ENCODE measurements around the gene REPIN1. TPM values are rescaled to one million over a fixed set of nuclear protein-coding genes. Genes with fewer than 3 reads are reported as not detected.

Gene REPIN1
- polyA plus RNA-seq, 2 of the 4 experiments (the other 2 are of a cell fraction): 48.1 to 101 TPM

GRCh38 chr7:150411606-150412005, 43.0 kb downstream of the REPIN1 start:
- FAIRE-seq: no peak
- Histone ChIP-seq H3K4me2 (no peak overlapping the region), H3K4me1 (peaks cover 6% of the 10 kb centered on the region), H3K27ac (no peak overlapping the region), H3K4me3 (no peak overlapping the region), H3K9me3 (no peaks in the 10 kb centered on the region)
- WGBS (ENCODE audit: missing lambda C conversion rate): 82% methylated on average over 11 of the region's 11 CpGs
- POLR2A ChIA-PET: interaction anchor here (1.0 kb wide), 1 partner anchor 43 kb away, joined by 3 read pairs; the partner anchor contains the start of gene REPIN1
- no peak for ATAC-seq
- DNase-seq (ENCODE audit: low read depth in 1 of 2, low spot score in 1 of 2): no peak
- TF ChIP-seq MAZ (IDR thresholded peaks at IDR 0.05; ENCODE audit: borderline replicate concordance, low read depth, low read length) (no peak), NFE2L2 (conservative IDR thresholded peaks at IDR 0.05; ENCODE audit: low read length) (no peak), RNF2 (IDR thresholded peaks at IDR 0.05; ENCODE audit: borderline replicate concordance, low read depth) (no peak)
- CTCF ChIA-PET: interaction anchor here (0.6 to 2.0 kb wide), 5 partner anchors 9 to 96 kb away, joined by 3 to 7 read pairs (median 3); no protein-coding TSS in a partner anchor

- Histone ChIP-seq H3K9me3 (no peaks in the 10 kb centered on the region), H3K27ac (no peak overlapping the region), H3K4me3 (no peak overlapping the region), H3K4me1 (peaks cover 2% of the 10 kb centered on the region; the same call in 1 of the 3 replicates), H3K4me2 (no peak overlapping the region)
- DNase-seq (ENCODE audit: low read depth in 1 of 2, low spot score in 1 of 2): no peak
- FAIRE-seq: no peak
- TF ChIP-seq ZC3H11A (IDR thresholded peaks at IDR 0.05) (no peak), KDM1A (IDR thresholded peaks at IDR 0.05; ENCODE audit: low read depth) (no peak), EHF (CRISPR knock-in tag; IDR thresholded peaks at IDR 0.05) (no peak), NPAS2 (CRISPR knock-in tag; IDR thresholded peaks at IDR 0.05; ENCODE audit: borderline replicate concordance) (no peak), CBX2 (IDR thresholded peaks at IDR 0.05; ENCODE audit: borderline replicate concordance, low read depth) (no peak), TFCP2L1 (CRISPR knock-in tag; IDR thresholded peaks at IDR 0.05) (no peak)
- TF ChIP-seq, protein P1, sequence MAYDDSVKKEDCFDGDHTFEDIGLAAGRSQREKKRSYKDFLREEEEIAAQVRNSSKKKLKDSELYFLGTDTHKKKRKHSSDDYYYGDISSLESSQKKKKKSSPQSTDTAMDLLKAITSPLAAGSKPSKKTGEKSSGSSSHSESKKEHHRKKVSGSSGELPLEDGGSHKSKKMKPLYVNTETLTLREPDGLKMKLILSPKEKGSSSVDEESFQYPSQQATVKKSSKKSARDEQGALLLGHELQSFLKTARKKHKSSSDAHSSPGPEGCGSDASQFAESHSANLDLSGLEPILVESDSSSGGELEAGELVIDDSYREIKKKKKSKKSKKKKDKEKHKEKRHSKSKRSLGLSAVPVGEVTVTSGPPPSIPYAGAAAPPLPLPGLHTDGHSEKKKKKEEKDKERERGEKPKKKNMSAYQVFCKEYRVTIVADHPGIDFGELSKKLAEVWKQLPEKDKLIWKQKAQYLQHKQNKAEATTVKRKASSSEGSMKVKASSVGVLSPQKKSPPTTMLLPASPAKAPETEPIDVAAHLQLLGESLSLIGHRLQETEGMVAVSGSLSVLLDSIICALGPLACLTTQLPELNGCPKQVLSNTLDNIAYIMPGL (CRISPR knock-in tag; IDR thresholded peaks at IDR 0.05; ENCODE audit: borderline replicate concordance): no peak
- ChIA-PET CTCF (interaction anchor here (1.1 to 2.0 kb wide), 2 partner anchors 9 to 10 kb away, joined by 3 to 7 read pairs; no protein-coding TSS in a partner anchor), POLR2A (interaction anchor here (1.0 kb wide), 1 partner anchor 43 kb away, joined by 3 read pairs; the partner anchor contains the start of gene REPIN1)
- ATAC-seq: no peak
- 87% methylated on average over 11 of the region's 11 CpGs for WGBS (ENCODE audit: missing lambda C conversion rate)
Measured at GRCh38 chr7:150412016-150412415, 43.4 kb downstream of the REPIN1 start.

DNA sequence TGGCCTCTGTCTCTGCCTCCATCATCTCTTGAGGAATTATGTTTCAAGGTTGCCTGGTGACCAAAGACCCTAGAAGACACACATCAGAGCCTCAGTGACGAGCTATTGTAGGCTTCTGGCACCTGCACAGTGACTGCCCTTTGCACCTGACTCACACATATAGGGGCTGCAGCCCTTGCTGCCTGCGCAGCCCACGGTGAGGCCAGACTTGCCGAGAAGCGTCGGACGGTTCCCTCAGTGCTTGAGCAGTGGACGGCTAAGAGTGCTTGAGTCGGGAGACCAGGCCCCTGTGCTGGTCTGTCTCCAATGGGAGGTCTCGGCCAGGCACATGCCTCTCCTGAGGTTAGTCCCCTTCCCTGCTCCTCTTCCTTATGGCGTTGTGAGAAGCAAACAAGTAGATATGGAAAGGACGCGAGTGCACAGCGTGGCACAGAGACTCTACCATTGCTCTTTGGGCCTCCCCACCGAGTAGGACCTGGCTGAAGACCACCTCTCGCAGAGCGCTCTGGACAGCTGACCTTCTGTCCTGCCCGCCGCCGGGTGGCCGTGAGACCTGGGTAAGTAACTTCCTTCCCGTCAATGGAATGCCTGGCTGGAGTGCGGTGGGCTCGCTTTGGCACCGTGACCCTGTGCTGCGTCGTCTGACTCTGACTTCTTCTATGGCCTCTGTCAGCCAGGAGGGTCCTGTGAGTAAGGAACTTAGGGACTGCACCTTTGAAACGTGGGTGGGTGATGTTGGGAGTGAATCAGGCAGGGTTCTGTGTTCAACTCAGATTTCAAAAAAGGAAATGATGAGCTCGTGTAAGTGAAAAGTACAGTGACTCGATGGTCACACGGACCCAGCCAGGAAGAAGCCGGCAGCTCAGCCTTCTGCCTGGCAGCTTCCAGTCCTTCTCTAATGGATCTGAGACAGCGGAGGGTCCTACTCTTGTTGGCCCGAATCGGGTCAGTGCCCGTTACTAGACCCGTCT, 44.2 kb downstream of the REPIN1 start:
- H3K9me3 ChIP-seq: no peaks in the 10 kb centered on the region
- no peaks in the 10 kb centered on the region for H3K4me1 ChIP-seq
- 83% methylated on average over 36 of the region's 37 CpGs for WGBS (ENCODE audit: missing lambda C conversion rate)
- no peak overlapping the region for H3K27ac ChIP-seq
- ATAC-seq: no peak
- no peak for FAIRE-seq
- no peak overlapping the region for H3K4me3 ChIP-seq
- CTCF ChIA-PET: interaction anchor here (2.0 kb wide), 1 partner anchor 11 kb away, joined by 7 read pairs; no protein-coding TSS in a partner anchor
- no peak overlapping the region for H3K4me2 ChIP-seq
- TF ChIP-seq KDM1A (IDR thresholded peaks at IDR 0.05; ENCODE audit: low read depth) (no peak), JUNB (IDR thresholded peaks at IDR 0.05) (no peak), ZC3H11A (IDR thresholded peaks at IDR 0.05) (no peak), ZNF302 (CRISPR knock-in tag; IDR thresholded peaks at IDR 0.05) (no peak), NFE2L2 (conservative IDR thresholded peaks at IDR 0.05; ENCODE audit: low read length) (no peak), HDAC2 (IDR thresholded peaks at IDR 0.05) (no peak), CHD4 (IDR thresholded peaks at IDR 0.05; ENCODE audit: borderline replicate concordance) (no peak)
- TF ChIP-seq, protein P2, sequence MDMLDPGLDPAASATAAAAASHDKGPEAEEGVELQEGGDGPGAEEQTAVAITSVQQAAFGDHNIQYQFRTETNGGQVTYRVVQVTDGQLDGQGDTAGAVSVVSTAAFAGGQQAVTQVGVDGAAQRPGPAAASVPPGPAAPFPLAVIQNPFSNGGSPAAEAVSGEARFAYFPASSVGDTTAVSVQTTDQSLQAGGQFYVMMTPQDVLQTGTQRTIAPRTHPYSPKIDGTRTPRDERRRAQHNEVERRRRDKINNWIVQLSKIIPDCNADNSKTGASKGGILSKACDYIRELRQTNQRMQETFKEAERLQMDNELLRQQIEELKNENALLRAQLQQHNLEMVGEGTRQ (IDR thresholded peaks at IDR 0.05): no peak
- no peak for DNase-seq (ENCODE audit: low read depth in 1 of 2, low spot score in 1 of 2)
- POLR2A ChIA-PET: interaction anchor here (1.0 kb wide), 1 partner anchor 44 kb away, joined by 3 read pairs; the partner anchor contains the start of gene REPIN1

Data from A549 (cell line).